H9 (cell line): ENCODE results near the gene FAM13B. TPM values are rescaled to one million over a fixed set of nuclear protein-coding genes. Genes with fewer than 3 reads are reported as not detected.

Experiments used
- DNase-seq: peaks from one replicate; pipeline ENCODE4 v3.0.0-alpha.2; 2017
- H2AFZ ChIP-seq: one replicate; pipeline ENCODE4 v1.6.1; 2013; ENCODE audit warnings: mild to moderate bottlenecking, low read length, control low read depth, moderate library complexity
- H2AK5ac ChIP-seq: 2 replicates; pipeline ENCODE4 v1.6.1; 2013; ENCODE audit warnings: low read length, control low read depth, mixed read lengths; ENCODE audit not compliant: insufficient read length
- H2BK120ac ChIP-seq: one replicate; pipeline ENCODE4 v1.6.1; 2013; ENCODE audit warnings: low read depth, mild to moderate bottlenecking, low read length, control low read depth, inconsistent platforms; ENCODE audit not compliant: poor library complexity, severe bottlenecking
- H2BK12ac ChIP-seq: 2 replicates; pipeline ENCODE4 v1.6.1; 2013; ENCODE audit warnings: low read length, control low read depth, mixed read lengths, low read depth; ENCODE audit not compliant: insufficient read length
- H2BK15ac ChIP-seq: 2 replicates; pipeline ENCODE4 v1.6.1; 2013; ENCODE audit warnings: low read depth, low read length, control low read depth
- H2BK20ac ChIP-seq: one replicate; pipeline ENCODE4 v1.6.1; 2013; ENCODE audit warnings: low read depth, mild to moderate bottlenecking, low read length, control low read depth, inconsistent platforms; ENCODE audit not compliant: poor library complexity, severe bottlenecking
- H2BK5ac ChIP-seq: 2 replicates; pipeline ENCODE4 v1.6.1; 2013; ENCODE audit warnings: low read length, control low read depth, mixed read lengths; ENCODE audit not compliant: insufficient read length
- H3K14ac ChIP-seq: 2 replicates; pipeline ENCODE4 v1.6.1; 2013; ENCODE audit warnings: low read length, control low read depth; ENCODE audit not compliant: insufficient read depth
- H3K18ac ChIP-seq: 2 replicates; pipeline ENCODE4 v1.6.1; 2013; ENCODE audit warnings: low read depth, mild to moderate bottlenecking, mixed read lengths, low read length, control low read depth; ENCODE audit not compliant: insufficient read length
- H3K23ac ChIP-seq: 2 replicates; pipeline ENCODE4 v1.6.1; 2013; ENCODE audit warnings: low read length, control low read depth, mixed read lengths, low read depth; ENCODE audit not compliant: insufficient read length
- H3K23me2 ChIP-seq: 2 replicates; pipeline ENCODE4 v1.6.1; 2013; ENCODE audit warnings: low read depth, mild to moderate bottlenecking, mixed read lengths, low read length, control low read depth; ENCODE audit not compliant: insufficient read length, poor library complexity, severe bottlenecking
- H3K27ac ChIP-seq: 2 replicates; pipeline ENCODE4 v1.5.1; 2013; ENCODE audit warnings: low read length, control low read depth, mixed read lengths, low read depth; ENCODE audit not compliant: insufficient read length
- H3K27me3 ChIP-seq: 2 replicates; pipeline ENCODE4 v1.6.1; 2013; ENCODE audit warnings: low read length, control low read depth, inconsistent platforms; ENCODE audit not compliant: insufficient read depth
- H3K4ac ChIP-seq: 2 replicates; pipeline ENCODE4 v1.6.1; 2013; ENCODE audit warnings: low read depth, mild to moderate bottlenecking, control low read depth, inconsistent platforms, low read length, moderate library complexity
- H3K4me1 ChIP-seq: 2 replicates; pipeline ENCODE4 v1.6.1; 2013; ENCODE audit warnings: low read length, control low read depth, inconsistent platforms; ENCODE audit not compliant: insufficient read depth
- H3K4me2 ChIP-seq: 2 replicates; pipeline ENCODE4 v1.6.1; 2013; ENCODE audit warnings: low read length, control low read depth, mixed read lengths; ENCODE audit not compliant: insufficient read length, insufficient read depth
- H3K56ac ChIP-seq: 2 replicates; pipeline ENCODE4 v1.6.1; 2013; ENCODE audit warnings: low read depth, mild to moderate bottlenecking, mixed read lengths, low read length, control low read depth; ENCODE audit not compliant: insufficient read length
- H3K79me1 ChIP-seq: 2 replicates; pipeline ENCODE4 v1.6.1; 2013; ENCODE audit warnings: low read depth, mild to moderate bottlenecking, moderate library complexity, low read length, control low read depth, inconsistent platforms; ENCODE audit not compliant: insufficient read depth, poor library complexity, severe bottlenecking
- H3K79me2 ChIP-seq: 2 replicates; pipeline ENCODE4 v1.6.1; 2013; ENCODE audit warnings: low read length, control low read depth, inconsistent platforms; ENCODE audit not compliant: insufficient read depth
- H3K9ac ChIP-seq: 2 replicates; pipeline ENCODE4 v1.6.1; 2013; ENCODE audit warnings: low read length, control low read depth, mixed read lengths; ENCODE audit not compliant: insufficient read length; ENCODE audit errors: extremely low read depth
- H3K9me3 ChIP-seq: one replicate; pipeline ENCODE4 v1.6.1; 2013; ENCODE audit warnings: low read depth, low read length, inconsistent platforms; ENCODE audit not compliant: control insufficient read depth
- H3T11ph ChIP-seq: one replicate; pipeline ENCODE4 v1.6.1; 2013; ENCODE audit warnings: mild to moderate bottlenecking, low read length, control low read depth, inconsistent platforms
- H4K20me1 ChIP-seq: one replicate; pipeline ENCODE4 v1.6.1; 2013; ENCODE audit not compliant: control insufficient read depth, insufficient read length, insufficient read depth
- H4K5ac ChIP-seq: 2 replicates; pipeline ENCODE4 v1.6.1; 2013; ENCODE audit warnings: low read depth, mild to moderate bottlenecking, mixed read lengths, low read length, control low read depth; ENCODE audit not compliant: insufficient read length
- H4K8ac ChIP-seq: replicated peaks from 2 replicates; pipeline ENCODE4 v1.6.1; 2013; ENCODE audit warnings: low read length, control low read depth, mixed read lengths, low read depth; ENCODE audit not compliant: insufficient read length
- H4K91ac ChIP-seq: 2 replicates; pipeline ENCODE4 v1.6.1; 2013; ENCODE audit warnings: low read depth, mild to moderate bottlenecking, moderate library complexity, mixed read lengths, low read length, control low read depth; ENCODE audit not compliant: insufficient read length
- H3K27ac Mint-ChIP-seq, 3 experiments: 2 replicates in 2 of 3; 3 replicates in 1 of 3; pipeline ENCODE4 v1.8.0; 2020 to 2021; ENCODE audit warnings: mixed read lengths in 3 of 3, mild to moderate bottlenecking in 1 of 3, moderate library complexity in 1 of 3
- H3K27me3 Mint-ChIP-seq: 2 replicates; pipeline ENCODE4 v1.8.0; 2021; ENCODE audit warnings: low read depth, mild to moderate bottlenecking, moderate library complexity, mixed read lengths
- H3K36me3 Mint-ChIP-seq, 3 experiments: 2 replicates in 2 of 3; 3 replicates in 1 of 3; pipeline ENCODE4 v1.8.0; 2020 to 2021; ENCODE audit warnings: low read depth in 3 of 3, mixed read lengths in 3 of 3; ENCODE audit not compliant: insufficient read depth in 1 of 3
- H3K4me1 Mint-ChIP-seq, 2 experiments: 2 replicates each; pipeline ENCODE4 v1.8.0; 2020; ENCODE audit warnings: mixed read lengths in 2 of 2
- H3K4me3 Mint-ChIP-seq, 2 experiments: 2 replicates in 1 of 2; 3 replicates in 1 of 2; pipeline ENCODE4 v1.8.0; 2020 to 2021; ENCODE audit warnings: mild to moderate bottlenecking in 2 of 2, mixed read lengths in 2 of 2, moderate library complexity in 1 of 2
- H3K9me3 Mint-ChIP-seq, 2 experiments: 2 replicates in 1 of 2; 3 replicates in 1 of 2; pipeline ENCODE4 v1.8.0; 2020; ENCODE audit warnings: mild to moderate bottlenecking in 2 of 2, mixed read lengths in 2 of 2, moderate library complexity in 1 of 2
- CTCF ChIP-seq: fragments of 200-600 bp; sonication (generic); conservative IDR thresholded peaks from 3 replicates; pipeline ENCODE4 v1.8.0; 2021; ENCODE audit warnings: antibody characterized with exemption, mild to moderate bottlenecking
- WGBS: extraction: QIAGEN DNeasy Blood & Tissue Kit; methylation state at CpG from one replicate; pipeline ENCODE4 v1.1.7; 2013; ENCODE audit warnings: missing lambda C conversion rate, low lambda C conversion rate, mixed read lengths; ENCODE audit not compliant: insufficient read length; ENCODE audit errors: extremely low coverage; 5-methylcytosine and 5-hydroxymethylcytosine counted together
- total RNA-seq: library from RNA; stranded (reverse); gene quantifications from 2 replicates; pipeline ENCODE4 v1.2.1, GENCODE V29; 2021

FAM13B gene
- total RNA-seq, 1 experiment from 2014 or later, result 23.0 TPM

- peaks cover 4% of the 10 kb centered on the region for H3K79me1 ChIP-seq
- no peak overlapping the region for H3T11ph ChIP-seq
- no peak overlapping the region for H2BK12ac ChIP-seq
- peaks cover 2% of the 10 kb centered on the region; the same call in 1 of the 2 replicates for H3K4me1 ChIP-seq
- H4K20me1 ChIP-seq, result no peaks in the 10 kb centered on the region
- H3K4me2 ChIP-seq, result no peak overlapping the region
- Mint-ChIP-seq H3K4me1 (peaks cover 17 to 34% of the 10 kb centered on the region in 2 experiments), H3K36me3 (peaks cover 13 to 34% (median 25%) of the 10 kb centered on the region in 3 experiments; a peak in 6 of 7 replicates), H3K27me3 (no peaks in the 10 kb centered on the region), H3K4me3 (no peak overlapping the region), H3K9me3 (no peaks in the 10 kb centered on the region), H3K27ac (no peak overlapping the region)
- no peak overlapping the region for H4K8ac ChIP-seq
- H3K14ac ChIP-seq, result no peak overlapping the region
- H3K23ac ChIP-seq, result no peak overlapping the region
- DNase-seq, result no peak
- H3K23me2 ChIP-seq, result no peaks in the 10 kb centered on the region
- no CpG with 5 or more reads among the region's 3 CpGs for WGBS
- no peak overlapping the region for H2AK5ac ChIP-seq
- no peak overlapping the region for H2BK120ac ChIP-seq
- no peaks in the 10 kb centered on the region for H3K9me3 ChIP-seq
- H2AFZ ChIP-seq, result no peak overlapping the region
- H3K27ac ChIP-seq, result no peak overlapping the region
- no peak overlapping the region for H3K56ac ChIP-seq
- no peak overlapping the region for H3K9ac ChIP-seq
- H4K91ac ChIP-seq, result no peak overlapping the region
- no peaks in the 10 kb centered on the region for H3K27me3 ChIP-seq
- H3K18ac ChIP-seq, result no peak overlapping the region
- no peak overlapping the region for H2BK20ac ChIP-seq
- H2BK15ac ChIP-seq, result no peak overlapping the region
- peaks cover 39% of the 10 kb centered on the region; the same call in 1 of the 2 replicates for H3K79me2 ChIP-seq
- H3K4ac ChIP-seq, result no peak overlapping the region
- no peak for TF ChIP-seq CTCF
- H4K5ac ChIP-seq, result no peak overlapping the region
- H2BK5ac ChIP-seq, result no peak overlapping the region
These were observed 10.0 kb downstream of the FAM13B start for GRCh38 chr5:138022912-138023311.
